ENCODE results near the gene CFAP251.
"Not testable (repeated sequence)": the region's sequence is repeated elsewhere in the genome, so short reads cannot be mapped to it uniquely, and the experiment has no call there.

GRCh38 chr12:121988519-121988918 is 70.1 kb downstream of the CFAP251 start:
- TF ChIP-seq CTCF, POLR2A (IDR thresholded peaks at IDR 0.05): not testable (repeated sequence)

Data from lower leg skin (tissue), 3 donors.